ENCODE measurements around the gene MIDN. TPM values are rescaled to one million over a fixed set of nuclear protein-coding genes. Genes with fewer than 3 reads are reported as not detected.

The MIDN gene
- total RNA-seq, 1 experiment from 2014 or later = 286 TPM

- no peak overlapping the region for H3K27ac Mint-ChIP-seq
- H3K9me3 ChIP-seq (ENCODE audit: control insufficient read depth, low read depth, low read length) = no peaks in the 10 kb centered on the region
- no peak overlapping the region for H4K5ac ChIP-seq (ENCODE audit: insufficient read length, low read depth, low read length)
- H3K14ac ChIP-seq (ENCODE audit: insufficient read depth, low read length) = no peak overlapping the region
- H2BK5ac ChIP-seq (ENCODE audit: insufficient read length, low read length) = no peak overlapping the region
- no peaks in the 10 kb centered on the region for H4K20me1 ChIP-seq (ENCODE audit: control insufficient read depth, insufficient read depth, insufficient read length)
- H4K8ac ChIP-seq (replicated peaks; ENCODE audit: insufficient read length, low read depth, low read length) = no peak overlapping the region
- no peak overlapping the region for H2BK12ac ChIP-seq (ENCODE audit: insufficient read length, low read depth, low read length)
- H3K4me2 ChIP-seq (ENCODE audit: insufficient read depth, insufficient read length, low read length) = no peak overlapping the region
- no peak overlapping the region for H2AK5ac ChIP-seq (ENCODE audit: insufficient read length, low read length)
- H2BK20ac ChIP-seq (ENCODE audit: low read depth, low read length, poor library complexity, severe bottlenecking) = no peak overlapping the region
- H3K79me2 ChIP-seq (ENCODE audit: insufficient read depth, low read length) = no peaks in the 10 kb centered on the region
- H3K9ac ChIP-seq (ENCODE audit: extremely low read depth, insufficient read length, low read length) = no peak overlapping the region
- DNase-seq = no peak
- no peak overlapping the region for H4K91ac ChIP-seq (ENCODE audit: insufficient read length, low read depth, low read length)
- no peak overlapping the region for H3K56ac ChIP-seq (ENCODE audit: insufficient read length, low read depth, low read length)
- no peak overlapping the region for H2BK120ac ChIP-seq (ENCODE audit: low read depth, low read length, poor library complexity, severe bottlenecking)
- H3K79me1 ChIP-seq (ENCODE audit: insufficient read depth, low read depth, low read length, poor library complexity, severe bottlenecking) = no peaks in the 10 kb centered on the region
- H2BK15ac ChIP-seq (ENCODE audit: low read depth, low read length) = no peak overlapping the region
- no peak overlapping the region for H3K18ac ChIP-seq (ENCODE audit: insufficient read length, low read depth, low read length)
- no peaks in the 10 kb centered on the region for H3K9me3 Mint-ChIP-seq
- H3K4ac ChIP-seq (ENCODE audit: low read depth, low read length) = no peak overlapping the region
- H3K27me3 ChIP-seq (ENCODE audit: insufficient read depth, low read length) = no peaks in the 10 kb centered on the region
- TF ChIP-seq CTCF (conservative IDR thresholded peaks at IDR 0.05) = no peak
- WGBS (ENCODE audit: extremely low coverage, insufficient read length, low lambda C conversion rate) = no CpG with 5 or more reads among the region's 38 CpGs
- H3T11ph ChIP-seq (ENCODE audit: low read length) = no peak overlapping the region
- H3K4me1 ChIP-seq (ENCODE audit: insufficient read depth, low read length) = no peaks in the 10 kb centered on the region
- H3K4me1 Mint-ChIP-seq = 0 out of 4 replicates have a peak, but pooled peaks cover 0 to 2% of the 10 kb centered on the region in 2 experiments
- no peak overlapping the region for H3K4me3 Mint-ChIP-seq
- no peaks in the 10 kb centered on the region for H3K27me3 Mint-ChIP-seq (ENCODE audit: low read depth)
- peaks cover 2 to 33% (median 22%) of the 10 kb centered on the region in 3 experiments; a peak in 5 of 7 replicates for H3K36me3 Mint-ChIP-seq (ENCODE audit: insufficient read depth in 1 of 3, low read depth in 3 of 3)
- H2AFZ ChIP-seq (ENCODE audit: low read length) = no peak overlapping the region
- H3K23me2 ChIP-seq (ENCODE audit: insufficient read length, low read depth, low read length, poor library complexity, severe bottlenecking) = no peaks in the 10 kb centered on the region
- H3K27ac ChIP-seq (ENCODE audit: insufficient read length, low read depth, low read length) = no peak overlapping the region
- no peak overlapping the region for H3K23ac ChIP-seq (ENCODE audit: insufficient read length, low read depth, low read length)
Measured at GRCh38 chr19:1230783-1231489, 17.4 kb upstream of the MIDN start.

Measured in H9 (cell line).